HG02870 (cell line): Measurements from ENCODE around the gene UTS2R.
"Not testable (repeated sequence)": the region's sequence is repeated elsewhere in the genome, so short reads cannot be mapped to it uniquely, and the experiment has no call there.

Source experiments
- ATAC-seq: cut with Tn5 transposase; IDR thresholded peaks from one replicate; pipeline ENCODE4 v1.9.1; 2021; ENCODE audit warnings: mild to moderate bottlenecking, moderate library complexity; ENCODE audit not compliant: unreplicated experiment

Gene UTS2R

GRCh38 chr17:82353484-82353883 lies 18.1 kb upstream of the UTS2R start:
- no peak for ATAC-seq

- no peak for ATAC-seq
Measured at GRCh38 chr17:82354804-82355308, 16.7 kb upstream of the UTS2R start.

- no peak for ATAC-seq
Measured at GRCh38 chr17:82355770-82356427, 15.7 kb upstream of the UTS2R start.

GRCh38 chr17:82356845-82357355 lies 14.7 kb upstream of the UTS2R start:
- ATAC-seq: no peak

- ATAC-seq: no peak
Measured at GRCh38 chr17:82357394-82357793, 14.2 kb upstream of the UTS2R start.

- no peak for ATAC-seq
Measured at GRCh38 chr17:82358465-82359350, 12.9 kb upstream of the UTS2R start, which contains the start of gene TEX19. Gene TEX19, plus strand, starts transcription at chr17:82359247. Its CDS starts 2,904 bp downstream, at chr17:82362151.

GRCh38 chr17:82359451-82360074 lies 12.0 kb upstream of the UTS2R start:
- ATAC-seq: not testable (repeated sequence)

- ATAC-seq: no peak
Measured at GRCh38 chr17:82361885-82362633, 9.5 kb upstream of the UTS2R start.

GRCh38 chr17:82365606-82366295 lies 5.8 kb upstream of the UTS2R start:
- no peak for ATAC-seq

- ATAC-seq: no peak
Measured at GRCh38 chr17:82366749-82367148, 4.8 kb upstream of the UTS2R start.

- no peak for ATAC-seq
Measured at GRCh38 chr17:82367724-82368524, 3.6 kb upstream of the UTS2R start.

- ATAC-seq: no peak
Measured at GRCh38 chr17:82369211-82369610, 2.4 kb upstream of the UTS2R start.

GRCh38 chr17:82370471-82371332 lies 863 bp upstream of the UTS2R start:
- no peak for ATAC-seq

- no peak for ATAC-seq
Measured at GRCh38 chr17:82372249-82373071, 895 bp downstream of the UTS2R start.

- ATAC-seq: not testable (repeated sequence)
Measured at GRCh38 chr17:82373072-82373452, 1.5 kb downstream of the UTS2R start.

- ATAC-seq: no peak
Measured at GRCh38 chr17:82373731-82374625, 2.4 kb downstream of the UTS2R start.
